Panc1 (cell line): Measurements from ENCODE around the gene LDLRAD4. TPM values are rescaled to one million over a fixed set of nuclear protein-coding genes. Genes with fewer than 3 reads are reported as not detected.

Experiments
- ATAC-seq: fragments of 200-7000 bp; cut with Tn5 transposase; 2 replicates; pipeline ENCODE4 v1.9.1; 2020; ENCODE audit warnings: mild to moderate bottlenecking, moderate library complexity
- BruUV-seq: library from RNA; stranded (reverse); fragments of 400-500 nt; replicated peaks from 2 replicates; lab custom pipeline; 2021; lab: Mats Ljungman, UMichigan
- CTCF ChIA-PET: fragments of 300-600 bp; sonication (Branson Sonifier 250); formaldehyde crosslinking; loops from one replicate; lab custom pipeline; 2022; ENCODE audit warnings: antibody characterized with exemption; lab: Charles Lee
- POLR2A ChIA-PET: fragments of 300-600 bp; sonication (Branson Sonifier 250); formaldehyde crosslinking; loops from one replicate; lab custom pipeline; 2022; ENCODE audit warnings: antibody characterized with exemption; lab: Charles Lee
- DNase-seq: peaks from one replicate; pipeline ENCODE4 v3.0.0-alpha.2; 2010; ENCODE audit warnings: low read depth, low spot score
- H3K27ac ChIP-seq: 2 replicates; pipeline ENCODE4 v1.5.1; 2011; ENCODE audit warnings: mild to moderate bottlenecking, low read length, inconsistent platforms
- H3K27me3 ChIP-seq: fragments of 200-500 bp; sonication (Bioruptor generic); 2 replicates; pipeline ENCODE4 v1.6.0; 2014; ENCODE audit warnings: low read length, inconsistent platforms; ENCODE audit not compliant: control insufficient read depth, insufficient read depth
- H3K36me3 ChIP-seq: fragments of 200-500 bp; sonication (Bioruptor generic); 2 replicates; pipeline ENCODE4 v1.5.1; 2014; ENCODE audit warnings: inconsistent platforms, mild to moderate bottlenecking, low read length, moderate library complexity; ENCODE audit not compliant: control insufficient read depth, insufficient read depth
- H3K4me1 ChIP-seq: 2 replicates; pipeline ENCODE4 v1.5.1; 2011; ENCODE audit warnings: inconsistent platforms, mild to moderate bottlenecking, low read length, moderate library complexity; ENCODE audit not compliant: control insufficient read depth, insufficient read depth
- H3K4me3 ChIP-seq, 2 experiments: 2 replicates each; pipeline ENCODE4 v1.5.1; 2011 to 2012; ENCODE audit warnings: low read depth in 2 of 2, low read length in 2 of 2, mild to moderate bottlenecking in 2 of 2, inconsistent platforms in 1 of 2, moderate library complexity in 1 of 2
- H3K9me3 ChIP-seq: fragments of 200-500 bp; sonication (Bioruptor generic); 2 replicates; pipeline ENCODE4 v1.5.1; 2014; ENCODE audit warnings: low read depth, mild to moderate bottlenecking, inconsistent platforms, low read length, moderate library complexity; ENCODE audit not compliant: control insufficient read depth, insufficient read depth
- POLR2AphosphoS5 ChIP-seq: IDR thresholded peaks from 2 replicates; pipeline ENCODE4 v1.6.1; 2012; ENCODE audit warnings: mild to moderate bottlenecking, low read depth, low read length, moderate library complexity
- SIN3A ChIP-seq: IDR thresholded peaks from 2 replicates; pipeline ENCODE4 v1.6.1; 2012; ENCODE audit warnings: low read depth, mild to moderate bottlenecking, low read length, moderate library complexity, borderline replicate concordance; ENCODE audit not compliant: insufficient read depth
- TCF7L2 ChIP-seq: IDR thresholded peaks from 2 replicates; pipeline ENCODE4 v1.6.1; 2011; ENCODE audit warnings: mild to moderate bottlenecking, low read depth, low read length, inconsistent platforms
- in situ Hi-C: cut with HindIII; loops from 2 replicates; pipeline ENCODE4 v1.10.0; 2016; ENCODE audit warnings: low sequenced_read_pairs, low pct_unique_long_range_greater_than_20kb
- intact Hi-C: fragments of 100-400 bp; cut with micrococcal nuclease; formaldehyde crosslinking; loops from one replicate; pipeline ENCODE4 v1.10.0; 2022; ENCODE audit not compliant: unreplicated experiment
- total RNA-seq: library from RNA; stranded (reverse); gene quantifications from one replicate; pipeline ENCODE4 v1.2.1, GENCODE V29; 2021; ENCODE audit not compliant: unreplicated experiment
- TF ChIP-seq, protein P1 (sequence below): fragments of 450-650 bp; IDR thresholded peaks from 2 replicates; pipeline ENCODE4 v1.5.1; 2017; ENCODE audit warnings: mild to moderate bottlenecking
- TF ChIP-seq, protein P2 (sequence below), 2 experiments: IDR thresholded peaks; 2 replicates each; pipeline ENCODE4 v1.6.1; 2011 to 2012; ENCODE audit warnings: low read depth in 2 of 2, control low read depth in 1 of 2, low read length in 1 of 2, mild to moderate bottlenecking in 1 of 2, moderate library complexity in 1 of 2; ENCODE audit not compliant: insufficient read depth in 1 of 2

The LDLRAD4 gene
- total RNA-seq, 1 experiment from 2014 or later, result 0.28 TPM

DNA sequence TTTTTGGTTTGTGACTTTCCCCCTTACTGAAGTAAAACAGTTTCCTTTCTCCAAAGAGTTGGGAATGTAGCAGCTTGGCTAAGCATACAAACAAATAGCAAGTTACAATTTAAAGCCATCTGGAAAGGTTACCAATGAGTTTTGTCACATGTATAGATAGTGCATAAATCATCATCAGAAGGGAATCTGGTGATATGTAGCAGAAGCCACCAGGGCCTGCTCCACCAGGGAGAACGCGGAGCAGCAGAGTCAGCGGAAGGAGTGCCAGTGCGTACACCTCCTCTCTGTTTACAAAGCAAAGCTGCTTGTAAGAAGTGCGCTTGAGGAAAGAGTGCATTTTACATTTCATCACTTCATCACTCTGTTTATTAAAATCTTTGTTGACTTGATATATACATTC, 267.7 kb downstream of the LDLRAD4 start:
- Histone ChIP-seq H3K36me3 (no peaks in the 10 kb centered on the region; the same call in 1 of the 2 replicates), H3K4me3 (no peak overlapping the region), H3K27ac (no peak overlapping the region), H3K27me3 (0 out of 2 replicates have a peak, but pooled peaks cover 3% of the 10 kb centered on the region), H3K9me3 (no peaks in the 10 kb centered on the region), H3K4me1 (no peaks in the 10 kb centered on the region)
- DNase-seq (no peak), ATAC-seq (no peak)
- BruUV-seq, result no TSS peak
- TF ChIP-seq, protein P1, sequence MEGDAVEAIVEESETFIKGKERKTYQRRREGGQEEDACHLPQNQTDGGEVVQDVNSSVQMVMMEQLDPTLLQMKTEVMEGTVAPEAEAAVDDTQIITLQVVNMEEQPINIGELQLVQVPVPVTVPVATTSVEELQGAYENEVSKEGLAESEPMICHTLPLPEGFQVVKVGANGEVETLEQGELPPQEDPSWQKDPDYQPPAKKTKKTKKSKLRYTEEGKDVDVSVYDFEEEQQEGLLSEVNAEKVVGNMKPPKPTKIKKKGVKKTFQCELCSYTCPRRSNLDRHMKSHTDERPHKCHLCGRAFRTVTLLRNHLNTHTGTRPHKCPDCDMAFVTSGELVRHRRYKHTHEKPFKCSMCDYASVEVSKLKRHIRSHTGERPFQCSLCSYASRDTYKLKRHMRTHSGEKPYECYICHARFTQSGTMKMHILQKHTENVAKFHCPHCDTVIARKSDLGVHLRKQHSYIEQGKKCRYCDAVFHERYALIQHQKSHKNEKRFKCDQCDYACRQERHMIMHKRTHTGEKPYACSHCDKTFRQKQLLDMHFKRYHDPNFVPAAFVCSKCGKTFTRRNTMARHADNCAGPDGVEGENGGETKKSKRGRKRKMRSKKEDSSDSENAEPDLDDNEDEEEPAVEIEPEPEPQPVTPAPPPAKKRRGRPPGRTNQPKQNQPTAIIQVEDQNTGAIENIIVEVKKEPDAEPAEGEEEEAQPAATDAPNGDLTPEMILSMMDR, result no peak
- TF ChIP-seq POLR2AphosphoS5 (no peak), TCF7L2 (no peak), SIN3A (no peak)
- TF ChIP-seq, protein P2, sequence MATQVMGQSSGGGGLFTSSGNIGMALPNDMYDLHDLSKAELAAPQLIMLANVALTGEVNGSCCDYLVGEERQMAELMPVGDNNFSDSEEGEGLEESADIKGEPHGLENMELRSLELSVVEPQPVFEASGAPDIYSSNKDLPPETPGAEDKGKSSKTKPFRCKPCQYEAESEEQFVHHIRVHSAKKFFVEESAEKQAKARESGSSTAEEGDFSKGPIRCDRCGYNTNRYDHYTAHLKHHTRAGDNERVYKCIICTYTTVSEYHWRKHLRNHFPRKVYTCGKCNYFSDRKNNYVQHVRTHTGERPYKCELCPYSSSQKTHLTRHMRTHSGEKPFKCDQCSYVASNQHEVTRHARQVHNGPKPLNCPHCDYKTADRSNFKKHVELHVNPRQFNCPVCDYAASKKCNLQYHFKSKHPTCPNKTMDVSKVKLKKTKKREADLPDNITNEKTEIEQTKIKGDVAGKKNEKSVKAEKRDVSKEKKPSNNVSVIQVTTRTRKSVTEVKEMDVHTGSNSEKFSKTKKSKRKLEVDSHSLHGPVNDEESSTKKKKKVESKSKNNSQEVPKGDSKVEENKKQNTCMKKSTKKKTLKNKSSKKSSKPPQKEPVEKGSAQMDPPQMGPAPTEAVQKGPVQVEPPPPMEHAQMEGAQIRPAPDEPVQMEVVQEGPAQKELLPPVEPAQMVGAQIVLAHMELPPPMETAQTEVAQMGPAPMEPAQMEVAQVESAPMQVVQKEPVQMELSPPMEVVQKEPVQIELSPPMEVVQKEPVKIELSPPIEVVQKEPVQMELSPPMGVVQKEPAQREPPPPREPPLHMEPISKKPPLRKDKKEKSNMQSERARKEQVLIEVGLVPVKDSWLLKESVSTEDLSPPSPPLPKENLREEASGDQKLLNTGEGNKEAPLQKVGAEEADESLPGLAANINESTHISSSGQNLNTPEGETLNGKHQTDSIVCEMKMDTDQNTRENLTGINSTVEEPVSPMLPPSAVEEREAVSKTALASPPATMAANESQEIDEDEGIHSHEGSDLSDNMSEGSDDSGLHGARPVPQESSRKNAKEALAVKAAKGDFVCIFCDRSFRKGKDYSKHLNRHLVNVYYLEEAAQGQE (IDR thresholded peaks at IDR 0.05; ENCODE audit: insufficient read depth in 1 of 2, low read depth in 2 of 2, low read length in 1 of 2), result no peak
- ChIA-PET POLR2A (no interaction called here), CTCF (no interaction called here)
- in situ Hi-C loops, result no loop called here
- intact Hi-C loops, result no loop called here

DNA sequence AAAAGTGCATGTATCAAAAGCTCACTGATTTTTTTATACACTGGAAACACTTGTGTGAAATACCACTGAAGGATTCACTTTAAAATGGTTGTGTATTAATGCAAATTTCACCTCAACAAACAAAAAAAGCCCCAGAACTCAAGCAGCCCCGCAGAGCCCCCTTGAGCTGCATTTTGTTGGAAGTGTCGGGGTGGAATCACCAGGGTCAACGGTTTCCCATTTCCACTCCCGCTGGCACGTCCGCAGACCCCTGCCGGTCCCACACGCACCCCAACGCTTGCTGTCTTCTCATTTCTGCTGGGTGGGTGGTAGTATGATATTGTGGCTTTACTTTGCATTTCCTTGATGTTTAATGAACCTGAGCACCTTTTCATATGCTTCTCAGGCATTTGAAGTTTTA, 268.1 kb downstream of the LDLRAD4 start:
- no peaks in the 10 kb centered on the region; the same call in 1 of the 2 replicates for H3K36me3 ChIP-seq
- BruUV-seq, result no TSS peak
- H3K4me1 ChIP-seq, result no peaks in the 10 kb centered on the region
- CTCF ChIA-PET, result no interaction called here
- no peak overlapping the region for H3K27ac ChIP-seq
- POLR2A ChIA-PET, result no interaction called here
- intact Hi-C loops, result no loop called here
- DNase-seq (no peak), ATAC-seq (no peak)
- H3K4me3 ChIP-seq, result no peak overlapping the region
- in situ Hi-C loops, result no loop called here
- TF ChIP-seq, protein P2 (IDR thresholded peaks at IDR 0.05; ENCODE audit: insufficient read depth in 1 of 2, low read depth in 2 of 2, low read length in 1 of 2), result no peak
- TF ChIP-seq POLR2AphosphoS5, result no peak
- TF ChIP-seq, protein P1, result no peak
- no peaks in the 10 kb centered on the region for H3K9me3 ChIP-seq
- 0 out of 2 replicates have a peak, but pooled peaks cover 3% of the 10 kb centered on the region for H3K27me3 ChIP-seq
